Activated naive CD4-positive, alpha-beta T cell treated with Interleukin-2 at 50 U/mL for 16 hours (primary cell): ENCODE results near the gene PPP1R18.

ENCODE experiments used
- DNase-seq: peaks from one replicate; pipeline ENCODE4 v3.0.0-alpha.2; 2020

The PPP1R18 gene

GRCh38 chr6:30688569-30688968 is 2.1 kb upstream of the PPP1R18 start:
- DNase-seq, result no peak

- no peak for DNase-seq
These were observed 1.4 kb upstream of the PPP1R18 start for GRCh38 chr6:30687659-30688431.

DNA sequence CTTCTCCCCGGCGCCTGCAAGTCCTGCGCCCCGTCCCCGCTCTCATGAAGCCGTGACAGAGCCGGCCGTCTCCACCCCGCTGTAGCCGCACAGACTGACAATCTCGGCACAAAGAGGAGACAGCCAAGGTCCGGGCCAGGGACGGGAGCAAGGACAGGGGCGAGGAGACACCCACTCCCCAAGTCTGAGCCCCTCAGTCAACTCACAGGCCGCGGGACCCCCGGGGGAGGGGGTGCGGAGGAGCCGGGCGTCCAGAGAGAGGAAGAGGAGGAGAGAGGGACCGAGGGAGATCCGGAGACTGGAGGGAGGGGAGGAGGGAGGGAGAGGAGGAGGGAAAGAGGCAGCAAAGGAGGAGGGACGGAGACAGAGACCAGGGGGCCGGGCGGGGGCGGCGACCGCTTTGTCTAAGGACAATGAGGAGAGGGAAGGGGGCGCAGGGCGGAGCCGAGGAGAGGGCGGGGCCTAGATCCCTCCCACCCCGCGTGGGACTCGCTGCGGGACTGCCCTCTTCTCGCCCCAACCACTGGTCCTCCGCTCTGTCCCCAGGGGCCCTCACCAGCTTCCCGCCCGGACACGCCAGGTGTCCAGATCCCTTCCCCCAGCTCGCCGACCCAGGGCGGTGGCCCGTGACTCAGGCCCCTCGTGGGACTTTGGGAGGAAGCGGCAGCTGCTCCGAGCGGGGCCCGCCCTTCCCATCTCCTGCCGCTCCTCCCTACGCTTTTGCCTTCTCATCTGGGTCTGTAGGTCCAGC is 638 bp upstream of the PPP1R18 start:
- DNase-seq, result peak; percentile 85

- no peak for DNase-seq
These were observed 1.1 kb downstream of the PPP1R18 start for GRCh38 chr6:30685157-30686008.

- DNase-seq, result peak; percentile 59
These were observed 1.9 kb downstream of the PPP1R18 start for GRCh38 chr6:30684386-30685156.

GRCh38 chr6:30683980-30684338 is 2.5 kb downstream of the PPP1R18 start:
- no peak for DNase-seq

- DNase-seq, result no peak
These were observed 3.1 kb downstream of the PPP1R18 start for GRCh38 chr6:30683183-30683979.

DNA sequence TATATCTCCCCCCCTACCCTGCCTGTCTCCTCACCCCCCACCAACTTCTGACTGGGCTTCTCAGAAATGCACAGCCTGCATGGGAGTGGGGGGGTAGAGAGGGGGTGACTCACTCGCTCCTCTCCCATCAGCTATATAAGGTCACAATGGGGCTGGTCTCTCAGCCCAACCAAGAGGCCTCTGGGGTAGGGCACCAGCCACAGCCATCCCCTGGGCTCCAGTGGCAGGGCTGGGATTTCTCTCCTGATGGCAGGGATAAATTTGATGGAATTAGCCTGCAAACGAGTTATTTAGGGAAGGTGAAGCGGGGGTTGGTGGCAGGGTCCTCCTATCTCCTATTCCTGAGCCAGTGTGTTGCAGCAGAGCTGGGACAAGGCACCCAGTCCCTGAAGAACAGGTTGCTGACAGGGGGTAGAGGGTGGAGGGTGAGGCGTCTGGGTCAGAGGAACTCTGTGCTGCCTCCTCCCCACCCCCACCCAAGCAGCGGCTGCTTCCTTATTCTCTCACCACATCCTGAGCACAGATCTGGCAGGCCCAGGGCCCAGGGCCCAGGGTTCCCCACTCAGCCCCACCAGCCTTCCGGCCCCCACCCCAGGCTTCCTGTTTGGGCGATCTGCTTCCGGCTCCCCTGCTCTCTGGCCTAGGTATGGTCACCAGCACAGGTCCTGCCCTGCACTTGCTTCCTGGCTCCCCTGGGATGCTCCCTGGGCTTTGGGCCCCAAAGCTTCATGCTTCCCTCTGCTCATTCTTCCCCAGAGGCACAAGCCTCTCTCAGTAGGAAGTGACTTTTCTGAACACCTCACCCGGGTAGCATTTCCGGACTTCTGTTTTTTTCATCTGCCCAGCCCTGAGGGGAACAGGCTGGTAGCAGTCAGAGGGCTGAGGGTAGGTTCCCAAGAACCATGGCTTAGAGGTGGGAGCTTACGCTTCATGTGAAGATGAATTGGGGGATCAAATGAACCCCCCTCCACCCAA is 4.0 kb downstream of the PPP1R18 start:
- peak; percentile 86 for DNase-seq

GRCh38 chr6:30681766-30682142 is 4.7 kb downstream of the PPP1R18 start:
- no peak for DNase-seq

DNA sequence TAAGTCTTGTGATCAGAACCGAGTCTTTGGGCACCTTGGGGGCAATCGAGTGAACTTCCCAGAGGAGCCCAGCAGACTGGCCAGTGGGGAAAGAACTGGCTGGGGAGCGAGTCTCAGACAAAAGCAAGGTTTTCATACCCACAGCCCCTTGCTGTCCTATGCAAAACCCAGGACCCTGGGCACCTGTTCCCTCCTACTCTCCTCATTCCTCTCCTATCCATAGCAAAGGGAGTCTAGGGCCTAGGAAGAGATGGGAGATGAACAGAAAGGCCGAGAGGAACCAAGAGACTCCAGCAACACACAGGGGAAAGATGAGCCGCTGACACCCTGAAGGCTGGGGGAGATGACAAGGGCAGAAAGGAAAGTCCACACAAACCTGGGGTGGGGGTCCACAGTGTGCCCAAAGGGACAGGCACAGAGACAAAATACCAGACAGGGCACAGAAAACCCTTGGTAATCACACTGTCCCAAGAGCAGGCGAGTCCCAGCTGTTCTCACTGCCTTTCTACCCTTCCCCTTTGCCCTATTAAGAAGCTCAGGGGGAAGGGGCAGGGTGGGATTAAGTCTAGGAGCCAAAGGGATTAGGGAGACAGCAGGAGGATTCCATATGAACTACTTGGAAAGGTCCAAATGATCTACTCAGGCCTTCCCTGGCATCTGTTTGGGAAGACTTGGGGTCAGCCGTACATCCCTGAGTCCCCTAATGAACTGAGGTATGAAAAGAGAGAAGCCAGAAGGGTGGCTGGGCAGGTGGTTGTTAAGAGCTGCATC is 6.5 kb downstream of the PPP1R18 start:
- DNase-seq, result no peak

DNA sequence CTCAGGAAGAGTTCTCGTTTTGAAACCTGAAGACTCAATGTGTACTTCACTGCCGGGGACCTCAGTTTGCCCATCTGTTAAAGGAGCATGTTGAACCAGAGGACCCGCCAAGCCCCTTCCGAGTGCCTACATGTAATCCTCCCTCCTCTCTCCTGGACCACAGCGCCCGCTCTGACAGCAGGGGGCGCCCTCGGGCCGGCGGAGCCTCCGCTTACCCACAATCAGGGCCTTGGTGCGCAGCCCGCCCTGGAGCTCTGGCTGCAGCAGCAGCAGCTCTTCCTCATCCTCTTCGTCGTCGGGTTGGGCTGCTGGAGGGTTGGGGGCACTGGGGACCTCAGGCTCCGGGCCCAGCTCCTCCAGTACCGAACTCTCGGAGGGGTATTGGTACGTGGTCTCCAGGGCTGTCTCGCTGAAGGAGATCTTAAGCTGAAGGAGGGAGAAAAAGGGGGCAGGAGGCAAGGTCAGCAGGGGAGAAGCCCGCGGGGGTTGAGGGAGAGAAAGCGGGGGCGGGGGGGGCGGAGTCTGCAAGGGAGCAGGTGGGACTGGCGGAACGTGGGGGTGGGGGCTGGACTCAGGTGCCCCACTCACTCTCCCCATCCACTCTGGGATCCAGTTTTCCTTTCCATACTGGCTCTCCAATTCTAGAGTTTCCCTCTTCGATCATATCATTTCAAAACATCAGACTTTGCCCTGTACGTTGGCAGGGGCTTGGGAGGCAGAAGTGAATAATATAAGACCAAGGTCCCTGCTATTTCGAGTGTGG is 7.3 kb downstream of the PPP1R18 start:
- DNase-seq, result peak; percentile 91

DNA sequence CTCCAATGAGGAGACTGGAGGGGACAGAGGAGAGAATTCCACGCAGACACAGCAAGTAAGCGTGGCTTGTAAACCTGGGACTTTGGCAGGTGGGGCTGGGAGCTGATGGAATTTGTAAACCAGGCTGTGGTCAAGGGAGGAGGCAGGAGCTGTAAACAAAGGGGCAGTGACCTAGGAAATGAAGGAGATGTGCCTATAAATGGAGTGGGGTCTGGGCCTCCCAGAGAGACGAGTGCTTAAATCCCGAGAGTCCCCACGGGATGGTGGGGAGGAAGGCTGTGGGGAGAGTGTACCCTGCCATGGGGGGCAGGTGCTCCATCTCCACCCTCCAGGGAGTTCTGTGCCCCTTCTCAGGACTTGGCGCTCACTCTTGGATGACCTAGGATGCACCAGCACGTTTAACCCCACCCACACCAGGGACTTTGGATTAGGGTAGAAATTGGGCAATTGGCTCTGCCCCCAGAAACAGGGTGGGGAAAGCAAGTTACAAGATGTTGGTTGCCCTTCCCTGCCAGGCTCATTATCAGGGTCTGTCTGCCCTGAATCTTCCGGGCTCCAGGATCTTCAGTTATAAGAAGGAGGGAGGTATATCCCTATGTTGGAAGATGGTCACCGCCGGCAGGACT is 9.7 kb downstream of the PPP1R18 start:
- DNase-seq, result no peak

DNA sequence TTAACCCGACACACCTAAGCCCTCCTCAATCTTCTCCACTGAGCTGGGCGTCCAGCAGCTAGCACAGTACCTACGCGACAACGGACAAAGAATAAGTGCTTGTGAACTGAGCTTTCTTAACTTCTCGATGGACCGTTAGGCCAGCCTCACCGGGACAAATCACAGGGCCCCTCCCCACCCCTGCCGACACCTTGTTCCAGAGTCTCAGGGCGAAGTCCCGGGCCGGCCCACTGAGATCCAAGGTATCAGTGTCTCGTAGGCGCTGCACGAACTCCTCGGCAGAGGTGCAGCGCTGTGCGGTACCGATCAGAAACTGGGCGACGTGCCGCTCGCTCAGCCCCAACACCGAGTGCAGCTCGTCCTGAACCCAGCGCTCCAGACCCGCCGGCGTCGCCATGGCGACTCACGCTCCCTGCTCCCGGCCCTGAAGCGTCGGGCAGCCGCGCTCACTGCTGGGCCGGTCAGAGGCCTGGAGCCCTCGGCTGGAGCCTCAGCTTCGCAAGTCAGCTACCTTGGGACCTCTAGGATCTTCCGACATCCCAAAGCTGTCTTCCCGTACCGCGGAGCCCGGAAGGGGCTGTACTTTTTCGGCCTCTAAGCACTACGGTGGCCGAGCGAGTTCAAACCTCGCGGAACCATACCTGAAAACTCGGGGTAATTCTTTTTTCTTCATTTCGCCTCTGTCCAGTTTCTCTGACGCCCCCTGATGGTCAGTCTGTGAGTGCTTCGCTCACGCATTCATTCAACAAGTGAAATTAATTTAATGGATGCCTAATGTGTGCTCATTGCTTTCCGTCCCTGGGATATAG is 13.8 kb downstream of the PPP1R18 start, which contains the start of gene DHX16:
TSS of gene DHX16 (minus strand) at position 562 of the 809 bp plus-strand sequence. CDS start at position 397, 165 bp downstream.
- DNase-seq, result peak; percentile 89

DNA sequence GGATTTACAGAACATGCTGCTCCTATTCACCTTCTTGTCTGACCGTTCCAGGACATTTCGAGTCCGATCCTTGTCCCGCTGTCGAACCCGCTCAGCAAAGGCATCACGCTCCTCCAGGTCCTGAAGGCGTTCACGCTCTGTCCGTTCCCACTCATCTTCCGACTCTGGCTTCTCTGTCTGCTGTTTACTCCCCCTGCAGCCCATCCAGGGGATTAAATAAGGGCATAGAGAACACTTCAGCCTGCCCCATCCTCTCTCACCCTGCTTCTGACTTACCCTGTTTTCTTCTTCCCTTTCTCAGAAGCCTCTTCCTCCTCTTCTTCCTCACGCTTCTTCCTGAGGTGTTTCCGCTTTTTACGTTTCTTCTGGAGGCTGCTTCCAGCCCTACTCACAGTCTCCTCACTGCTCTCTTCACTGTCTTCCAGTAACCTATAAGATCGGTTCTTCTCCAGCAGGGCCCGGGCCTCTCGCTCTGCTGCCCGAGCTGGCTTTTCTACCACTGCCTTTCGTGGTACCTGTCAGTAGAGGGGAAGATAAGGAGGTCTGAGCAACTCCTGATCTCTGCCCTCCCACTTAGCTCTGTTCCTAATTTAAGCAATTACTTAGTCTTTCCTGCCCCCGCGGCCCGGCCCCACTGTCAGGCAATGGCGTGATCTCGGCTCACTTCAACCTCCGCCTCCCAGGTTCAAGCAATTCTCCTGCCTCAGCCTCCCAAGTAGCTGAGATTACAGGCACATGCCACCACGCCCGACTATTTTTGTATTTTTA is 15.5 kb downstream of the PPP1R18 start:
- no peak for DNase-seq

- DNase-seq, result peak; percentile 41
These were observed 20.1 kb downstream of the PPP1R18 start for GRCh38 chr6:30666300-30666699.

GRCh38 chr6:30664994-30665767 is 21.3 kb downstream of the PPP1R18 start:
- DNase-seq, result no peak
